Fibroblast of skin of left biceps (primary cell): ENCODE data around the gene GUCA2B.

Experiments used
- DNase-seq, 2 experiments: peaks; one replicate each; pipeline ENCODE4 v3.0.0-alpha.2; 2013; ENCODE audit warnings: low read depth in 2 of 2

GUCA2B gene

DNA sequence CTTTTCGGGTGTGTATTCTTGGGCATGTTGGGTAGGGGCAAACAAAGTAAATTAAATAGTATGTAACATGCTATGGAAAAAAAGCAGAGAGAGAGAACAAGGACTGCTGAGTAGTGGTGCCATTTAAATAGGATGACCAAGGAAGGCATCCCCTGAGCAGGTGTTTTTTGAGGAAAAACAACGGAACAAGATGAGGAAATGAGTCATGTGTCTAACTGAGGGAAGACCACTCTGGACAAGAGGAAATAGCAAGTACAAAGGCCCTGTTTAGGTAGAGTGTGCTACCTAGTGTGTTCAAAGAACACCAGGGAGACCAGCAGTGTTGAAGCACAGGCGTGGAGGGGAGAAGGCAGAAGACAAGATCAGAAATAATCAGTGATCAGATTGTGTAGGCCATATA, 31.4 kb downstream of the GUCA2B start:
- no peak for DNase-seq

DNA sequence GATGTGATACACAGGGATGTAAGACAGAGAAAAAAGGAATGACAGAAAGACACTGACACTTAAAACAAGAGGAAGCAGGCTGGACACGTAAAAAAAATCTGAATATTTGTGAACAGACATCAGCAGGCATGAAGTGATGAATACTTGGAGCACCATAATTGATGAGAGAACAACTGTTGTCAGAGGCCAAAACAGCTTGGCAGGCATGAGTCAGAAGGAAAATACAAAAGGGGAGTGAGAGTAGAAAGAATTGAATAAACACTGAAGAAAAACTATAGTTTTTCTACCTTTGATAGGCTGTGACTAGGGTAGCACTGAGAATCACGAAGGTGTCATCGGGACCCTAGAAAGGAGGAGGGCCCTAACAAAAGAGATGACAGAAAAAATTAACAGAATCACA, 32.9 kb downstream of the GUCA2B start:
- peak; percentile 50 to 56 for DNase-seq

DNA sequence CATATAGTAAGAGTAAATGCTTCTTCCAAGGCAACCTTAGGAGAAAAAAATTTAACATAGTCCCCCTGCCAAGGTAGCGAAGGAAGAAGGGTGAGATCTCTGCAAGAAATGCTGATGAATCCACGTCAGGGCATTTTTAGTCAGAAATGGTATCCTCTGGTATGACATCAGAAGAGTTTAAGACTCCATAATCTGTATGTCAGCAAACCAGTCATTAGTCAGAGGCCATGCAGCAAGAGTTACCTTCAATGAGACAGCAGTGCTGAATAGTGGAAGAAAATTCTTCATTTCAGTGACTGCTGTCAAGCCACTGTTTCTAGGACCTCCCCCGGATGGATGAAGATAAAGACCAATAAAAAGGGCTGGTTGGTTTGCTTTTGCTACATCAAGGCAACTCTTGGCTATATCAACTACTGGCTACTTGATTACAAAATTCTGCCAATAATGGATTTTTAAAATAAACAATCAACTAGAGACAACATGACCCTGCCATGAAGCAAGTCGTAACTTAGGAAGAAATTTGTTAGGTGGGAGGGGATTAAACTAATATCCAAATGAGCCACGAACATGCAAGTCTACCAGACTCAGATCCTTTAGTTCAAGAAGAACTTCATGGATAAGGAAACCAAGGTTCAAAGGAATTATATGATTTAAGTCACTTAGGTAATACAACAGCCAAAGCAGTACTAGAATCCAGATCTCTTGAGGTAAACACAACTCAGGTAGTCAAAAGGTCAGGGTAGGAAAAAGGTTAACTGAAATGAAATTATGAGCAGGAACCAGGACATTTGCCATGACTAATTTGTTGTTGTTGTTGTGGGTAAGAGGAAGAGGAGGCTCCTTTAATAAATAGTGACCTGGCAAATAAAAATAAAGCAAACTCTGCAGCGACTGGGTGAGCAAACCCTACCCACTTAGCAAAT, 37.0 kb downstream of the GUCA2B start:
- DNase-seq: no peak

DNA sequence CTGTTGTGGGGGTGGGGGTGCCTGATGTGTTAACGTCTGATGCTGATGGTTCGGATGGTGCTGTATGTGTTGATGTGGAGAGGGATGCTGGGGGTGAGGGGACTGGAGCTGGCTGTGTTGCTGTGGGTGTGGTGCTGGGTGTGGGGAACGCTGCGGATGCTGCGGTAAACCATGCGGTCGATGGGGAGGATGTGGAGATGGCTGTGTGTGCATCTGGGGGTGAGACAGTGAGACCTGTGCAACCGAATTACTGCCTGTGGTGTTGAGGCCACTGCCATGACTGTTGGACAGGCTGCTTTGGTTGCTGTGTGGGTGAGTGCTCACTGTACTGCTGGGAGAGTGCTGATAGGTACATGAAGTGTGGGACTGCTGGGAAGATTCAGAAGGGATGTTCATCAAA, 38.1 kb downstream of the GUCA2B start:
- DNase-seq: no peak

DNA sequence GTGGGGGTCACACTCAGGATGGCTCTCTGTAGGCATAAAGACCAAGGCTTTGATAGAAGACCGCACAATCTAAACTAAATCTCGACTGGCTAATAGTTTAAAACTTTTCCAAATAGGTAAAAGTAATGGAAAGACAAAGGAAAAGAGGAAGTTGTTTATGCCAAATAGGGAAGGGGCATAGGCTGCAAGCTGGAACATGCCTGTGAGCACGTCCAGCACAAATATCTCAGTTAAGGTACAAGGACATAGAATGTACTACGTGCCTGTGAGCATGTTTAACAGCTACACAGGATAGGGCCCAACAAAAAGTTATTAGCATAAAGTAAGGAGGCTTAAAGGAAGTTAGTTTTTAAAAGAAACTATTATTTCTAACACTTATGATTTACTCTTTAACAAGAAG, 38.9 kb downstream of the GUCA2B start:
- DNase-seq: no peak

DNA sequence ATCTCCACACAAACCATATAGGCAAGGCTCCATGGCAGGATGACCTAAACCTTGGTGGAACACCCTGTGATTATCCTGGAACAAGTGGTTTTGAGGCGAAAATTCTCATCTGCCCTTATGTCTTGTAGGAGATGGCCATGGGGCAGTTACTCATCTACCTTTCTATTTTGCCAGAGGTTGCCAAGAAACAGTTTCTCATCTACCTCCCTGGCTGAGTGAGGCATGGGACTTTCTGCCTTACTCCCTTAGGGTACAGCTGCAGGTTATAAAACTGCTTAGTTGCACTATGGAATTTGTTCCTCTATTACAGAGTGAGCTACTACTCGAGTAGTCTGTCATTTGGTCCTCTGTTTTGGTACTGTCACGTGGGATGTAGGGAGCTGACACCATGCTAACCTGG, 42.6 kb downstream of the GUCA2B start:
- DNase-seq: no peak

DNA sequence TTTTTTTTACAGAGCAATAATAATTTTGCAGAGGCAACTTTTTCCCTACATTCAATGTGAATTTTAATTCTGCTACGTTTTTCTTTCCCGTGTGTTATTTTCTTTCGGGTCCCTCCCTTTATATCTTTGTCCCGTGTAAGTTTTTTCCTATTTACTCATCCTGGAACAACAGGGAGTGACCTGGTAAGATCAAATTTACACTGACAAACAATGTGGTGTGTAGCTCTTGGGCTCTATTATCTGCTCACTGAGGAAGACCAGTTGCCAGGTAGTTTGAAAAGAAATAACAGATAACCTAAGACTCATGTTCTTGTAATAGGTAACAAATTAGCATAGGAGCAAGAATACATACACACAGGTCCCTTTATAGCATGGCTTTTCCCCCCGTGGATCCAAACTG, 45.0 kb downstream of the GUCA2B start:
- no peak for DNase-seq

DNA sequence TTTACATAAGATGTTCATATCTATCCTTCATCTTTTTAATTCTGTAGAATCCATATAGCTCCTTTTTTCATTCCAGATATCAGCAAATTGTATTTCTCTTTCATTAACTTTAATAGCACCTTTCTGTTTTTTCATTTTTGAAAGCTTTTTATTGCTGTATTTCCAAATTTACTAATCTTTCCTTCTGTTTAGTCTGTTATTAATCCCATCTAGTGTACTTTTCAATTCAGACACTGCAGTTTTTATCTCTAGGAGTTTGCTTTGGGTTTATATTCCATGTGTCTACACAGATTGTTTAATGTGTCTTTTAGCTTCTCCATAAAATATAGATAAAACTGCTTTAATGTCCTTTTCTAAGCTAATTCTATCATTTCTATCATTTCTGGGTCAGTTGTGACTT, 48.8 kb downstream of the GUCA2B start:
- DNase-seq: no peak
